ENCODE data around the gene ARHGEF39. TPM values are rescaled to one million over a fixed set of nuclear protein-coding genes. Genes with fewer than 3 reads are reported as not detected.

Gene ARHGEF39
- total and polyA plus RNA-seq, 4 experiments from 2014 or later: 1.0 to 1.1 TPM; not detected in 2

DNA sequence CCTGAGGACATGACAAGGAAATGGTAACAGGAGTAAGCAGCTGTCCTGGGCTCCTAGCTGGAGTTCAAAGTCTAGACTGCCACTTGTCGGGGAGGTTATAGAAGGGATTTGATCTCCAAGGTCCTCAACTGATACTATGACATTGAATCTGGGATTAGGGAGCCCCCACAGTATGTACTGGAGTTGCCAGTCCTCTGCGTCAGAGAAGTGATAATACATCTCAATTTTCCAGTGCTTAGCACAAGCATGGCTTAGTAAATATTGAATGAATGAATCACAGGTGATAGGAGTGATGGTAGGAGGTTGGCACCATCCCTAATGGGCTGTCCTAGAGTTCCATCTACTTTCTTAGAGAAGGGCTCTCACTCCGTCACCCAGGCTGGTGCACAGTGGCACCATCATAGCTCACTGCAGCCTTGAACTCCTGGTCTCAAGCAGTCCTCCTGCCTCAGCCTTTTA lies 31.0 kb upstream of the ARHGEF39 start:
- POLR2A ChIA-PET (ENCODE audit: partially characterized antibody): interaction anchor here (0.9 to 12.0 kb wide), 12 partner anchors 8 to 209 kb away, joined by 3 to 160 read pairs (median 6); partner anchors contain the start of genes ARHGEF39, CCDC107, CD72 and CREB3
- Histone ChIP-seq H3K27me3 (ENCODE audit: insufficient read depth, low read length) (no peaks in the 10 kb centered on the region), H3K4me1 (ENCODE audit: insufficient read depth, low read length) (peaks cover 15% of the 10 kb centered on the region), H3K36me3 (ENCODE audit: insufficient read depth, low read length) (peaks cover 42% of the 10 kb centered on the region), H3K4me3 (ENCODE audit: low read length in 2 of 2) (no peak overlapping the region), H3K9me3 (ENCODE audit: control insufficient read depth in 1 of 2, low read length in 2 of 2) (no peaks in the 10 kb centered on the region), H3K27ac (ENCODE audit: low read depth, low read length) (no peak overlapping the region)
- CTCF ChIA-PET (ENCODE audit: partially characterized antibody): interaction anchor here (0.6 to 16.3 kb wide), 38 partner anchors 8 to 323 kb away, joined by 3 to 339 read pairs (median 13); partner anchors contain the start of genes ARHGEF39, CA9, CCDC107 and CREB3
- Mint-ChIP-seq H3K36me3 (peaks cover 0 to 19% of the 10 kb centered on the region in 2 donors), H3K27ac (peak overlapping the region in 3 of 7 donors; percentile 35 to 89 (median 83)), H3K4me3 (no peak overlapping the region), H3K27me3 (no peaks in the 10 kb centered on the region), H3K4me1 (peaks cover 7 to 22% (median 16%) of the 10 kb centered on the region in 4 donors), H3K9me3 (no peaks in the 10 kb centered on the region)
- DNase-seq: no peak
- intact Hi-C loops (cut with micrococcal nuclease): loop anchor here (1.0 to 2.0 kb wide), 5 partner anchors 33 to 92 kb away; partner anchors contain the start of genes CCDC107 and RMRP

GRCh38 chr9:35691757-35692301 lies 26.8 kb upstream of the ARHGEF39 start:
- H3K27me3 Mint-ChIP-seq: no peaks in the 10 kb centered on the region
- H3K27ac Mint-ChIP-seq: peak overlapping the region; percentile 55 to 92 (median 81)
- DNase-seq: no peak
- H3K4me1 Mint-ChIP-seq: peaks cover 11 to 40% (median 22%) of the 10 kb centered on the region in 4 donors
- POLR2A ChIA-PET (ENCODE audit: partially characterized antibody): interaction anchor here (0.5 to 12.0 kb wide), 10 partner anchors 8 to 86 kb away, joined by 3 to 160 read pairs (median 5); partner anchors contain the start of genes ARHGEF39, CCDC107, CREB3 and RMRP
- peaks cover 0 to 5% of the 10 kb centered on the region in 2 donors for H3K36me3 Mint-ChIP-seq
- Histone ChIP-seq H3K9me3 (ENCODE audit: control insufficient read depth in 1 of 2, low read length in 2 of 2) (no peaks in the 10 kb centered on the region), H3K27ac (ENCODE audit: low read depth, low read length) (no peak overlapping the region), H3K4me3 (ENCODE audit: low read length in 2 of 2) (no peak overlapping the region), H3K4me1 (ENCODE audit: insufficient read depth, low read length) (peaks cover 15% of the 10 kb centered on the region), H3K36me3 (ENCODE audit: insufficient read depth, low read length) (peaks cover under 1% of the 10 kb centered on the region), H3K27me3 (ENCODE audit: insufficient read depth, low read length) (no peaks in the 10 kb centered on the region)
- H3K4me3 Mint-ChIP-seq: peak overlapping the region; percentile 82 to 90 (median 88)
- CTCF ChIA-PET (ENCODE audit: partially characterized antibody): interaction anchor here (0.6 to 16.3 kb wide), 9 partner anchors 9 to 190 kb away, joined by 3 to 339 read pairs (median 4); partner anchors contain the start of genes ARHGEF39, CCDC107, CREB3 and RMRP
- intact Hi-C loops (cut with micrococcal nuclease): no loop called here
- no peaks in the 10 kb centered on the region for H3K9me3 Mint-ChIP-seq

DNA sequence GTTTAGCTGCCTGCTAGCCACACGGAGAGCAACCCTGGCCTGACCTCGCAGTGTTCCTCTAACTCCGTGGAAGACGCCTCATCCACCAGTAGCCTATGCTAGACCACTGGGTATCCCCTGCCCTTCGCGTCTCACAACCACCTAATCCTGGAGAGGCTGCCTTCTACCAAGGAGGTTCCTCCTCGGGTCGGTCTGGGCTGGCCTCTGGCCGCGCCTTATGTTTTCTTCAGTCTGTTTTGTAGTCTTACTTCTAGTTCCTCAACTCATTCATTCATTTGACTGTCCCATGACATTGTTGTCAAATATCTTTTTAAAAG lies 26.3 kb upstream of the ARHGEF39 start:
- peak overlapping the region in 1 of 2 donors; percentile 58 for H3K4me3 ChIP-seq (ENCODE audit: low read length in 2 of 2)
- peaks cover 0 to under 1% of the 10 kb centered on the region in 2 donors for H3K36me3 Mint-ChIP-seq
- no peak for DNase-seq
- peaks cover 9% of the 10 kb centered on the region for H3K4me1 ChIP-seq (ENCODE audit: insufficient read depth, low read length)
- no peaks in the 10 kb centered on the region for H3K36me3 ChIP-seq (ENCODE audit: insufficient read depth, low read length)
- no peaks in the 10 kb centered on the region for H3K27me3 Mint-ChIP-seq
- CTCF ChIA-PET (ENCODE audit: partially characterized antibody): interaction anchor here (0.6 to 16.3 kb wide), 5 partner anchors 16 to 191 kb away, joined by 3 to 339 read pairs (median 6); partner anchors contain the start of genes ARHGEF39, CCDC107, RMRP and SIT1
- no peaks in the 10 kb centered on the region for H3K27me3 ChIP-seq (ENCODE audit: insufficient read depth, low read length)
- intact Hi-C loops (cut with micrococcal nuclease): no loop called here
- no peaks in the 10 kb centered on the region for H3K9me3 Mint-ChIP-seq
- peak overlapping the region; percentile 59 for H3K27ac ChIP-seq (ENCODE audit: low read depth, low read length)
- POLR2A ChIA-PET (ENCODE audit: partially characterized antibody): interaction anchor here (0.5 to 12.0 kb wide), 10 partner anchors 7 to 86 kb away, joined by 3 to 160 read pairs (median 5); partner anchors contain the start of genes ARHGEF39, CCDC107, CREB3 and RMRP
- H3K4me3 Mint-ChIP-seq: peak overlapping the region; percentile 82 to 90 (median 88)
- H3K9me3 ChIP-seq (ENCODE audit: control insufficient read depth in 1 of 2, low read length in 2 of 2): no peaks in the 10 kb centered on the region
- peak overlapping the region; percentile 70 to 92 (median 81) for H3K27ac Mint-ChIP-seq
- H3K4me1 Mint-ChIP-seq: peaks cover 6 to 35% (median 17%) of the 10 kb centered on the region in 4 donors

DNA sequence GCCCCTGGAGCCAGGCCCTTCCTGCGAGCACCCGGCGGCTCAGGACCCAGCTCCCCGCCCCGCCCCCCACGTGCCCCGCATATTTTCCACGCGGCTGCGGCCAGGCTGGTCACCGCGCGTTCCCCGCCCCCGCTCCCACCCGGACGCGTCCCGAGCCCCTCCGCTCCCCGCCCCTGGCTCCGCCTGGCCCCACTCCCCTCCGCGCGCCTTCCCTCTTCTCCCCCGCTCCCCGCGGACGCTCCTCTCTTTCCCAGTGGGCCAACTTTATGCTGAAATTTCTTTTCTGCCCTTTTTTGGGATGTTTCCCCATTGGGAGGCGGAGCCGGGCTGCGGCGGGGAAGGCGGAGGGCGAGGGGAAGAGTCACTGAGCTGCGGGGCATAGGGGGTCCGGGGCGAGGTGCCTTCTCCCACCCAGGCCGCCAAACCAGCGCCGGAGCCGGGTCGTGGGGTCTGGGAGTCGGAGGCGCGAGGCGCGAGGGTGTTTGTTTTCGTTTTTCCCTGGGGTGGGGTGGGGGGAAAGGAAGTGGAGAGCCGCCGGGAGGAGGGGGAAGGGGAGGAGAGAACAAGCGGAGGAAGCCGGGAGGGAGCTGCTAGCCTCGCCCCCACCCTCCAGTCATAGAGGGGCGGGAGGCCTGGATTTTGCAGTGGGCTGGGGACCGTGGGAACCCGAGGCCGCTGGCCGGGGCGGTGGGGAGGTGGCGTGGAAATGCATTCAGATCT lies 25.8 kb upstream of the ARHGEF39 start:
- no peaks in the 10 kb centered on the region for H3K36me3 Mint-ChIP-seq
- CTCF ChIA-PET (ENCODE audit: partially characterized antibody): interaction anchor here (0.8 to 16.3 kb wide), 5 partner anchors 16 to 43 kb away, joined by 3 to 339 read pairs (median 6); partner anchors contain the start of genes ARHGEF39, CCDC107, RMRP and SIT1
- H3K27me3 ChIP-seq (ENCODE audit: insufficient read depth, low read length): no peaks in the 10 kb centered on the region
- peak in 3 of 5 donors; percentile 28 to 59 (median 32) for DNase-seq
- H3K27me3 Mint-ChIP-seq: no peaks in the 10 kb centered on the region
- H3K9me3 ChIP-seq (ENCODE audit: control insufficient read depth in 1 of 2, low read length in 2 of 2): no peaks in the 10 kb centered on the region
- peaks cover 6% of the 10 kb centered on the region for H3K4me1 ChIP-seq (ENCODE audit: insufficient read depth, low read length)
- H3K36me3 ChIP-seq (ENCODE audit: insufficient read depth, low read length): no peaks in the 10 kb centered on the region
- H3K9me3 Mint-ChIP-seq: no peaks in the 10 kb centered on the region
- POLR2A ChIA-PET (ENCODE audit: partially characterized antibody): interaction anchor here (0.5 to 12.0 kb wide), 9 partner anchors 11 to 85 kb away, joined by 3 to 160 read pairs (median 6); partner anchors contain the start of genes ARHGEF39, CCDC107, CREB3 and RMRP
- H3K27ac ChIP-seq (ENCODE audit: low read depth, low read length): peak overlapping the region; percentile 59
- peak overlapping the region in 1 of 2 donors; percentile 58 for H3K4me3 ChIP-seq (ENCODE audit: low read length in 2 of 2)
- H3K27ac Mint-ChIP-seq: peak overlapping the region; percentile 70 to 92 (median 81)
- intact Hi-C loops (cut with micrococcal nuclease): no loop called here
- H3K4me3 Mint-ChIP-seq: peak overlapping the region; percentile 82 to 90 (median 88)
- peaks cover 6 to 33% (median 16%) of the 10 kb centered on the region in 4 donors for H3K4me1 Mint-ChIP-seq

GRCh38 chr9:35690294-35690613 lies 25.3 kb upstream of the ARHGEF39 start:
- Histone ChIP-seq H3K4me3 (ENCODE audit: low read length in 2 of 2) (peak overlapping the region in 1 of 2 donors; percentile 58), H3K36me3 (ENCODE audit: insufficient read depth, low read length) (no peaks in the 10 kb centered on the region), H3K27me3 (ENCODE audit: insufficient read depth, low read length) (no peaks in the 10 kb centered on the region), H3K4me1 (ENCODE audit: insufficient read depth, low read length) (peaks cover 6% of the 10 kb centered on the region), H3K27ac (ENCODE audit: low read depth, low read length) (peak overlapping the region; percentile 59), H3K9me3 (ENCODE audit: control insufficient read depth in 1 of 2, low read length in 2 of 2) (no peaks in the 10 kb centered on the region)
- Mint-ChIP-seq H3K27ac (peak overlapping the region in 4 of 7 donors; percentile 48 to 74 (median 58)), H3K36me3 (no peaks in the 10 kb centered on the region), H3K4me1 (peaks cover 6 to 33% (median 16%) of the 10 kb centered on the region in 4 donors), H3K27me3 (no peaks in the 10 kb centered on the region), H3K4me3 (peak overlapping the region; percentile 72 to 89 (median 81)), H3K9me3 (no peaks in the 10 kb centered on the region)
- intact Hi-C loops (cut with micrococcal nuclease): no loop called here
- no peak for DNase-seq
- CTCF ChIA-PET (ENCODE audit: partially characterized antibody): interaction anchor here (0.7 to 16.3 kb wide), 6 partner anchors 17 to 42 kb away, joined by 3 to 339 read pairs (median 6); partner anchors contain the start of genes ARHGEF39, CCDC107, RMRP and SIT1
- POLR2A ChIA-PET (ENCODE audit: partially characterized antibody): interaction anchor here (2.0 to 12.0 kb wide), 5 partner anchors 29 to 85 kb away, joined by 6 to 160 read pairs (median 14); partner anchors contain the start of genes ARHGEF39, CCDC107, CREB3 and RMRP

DNA sequence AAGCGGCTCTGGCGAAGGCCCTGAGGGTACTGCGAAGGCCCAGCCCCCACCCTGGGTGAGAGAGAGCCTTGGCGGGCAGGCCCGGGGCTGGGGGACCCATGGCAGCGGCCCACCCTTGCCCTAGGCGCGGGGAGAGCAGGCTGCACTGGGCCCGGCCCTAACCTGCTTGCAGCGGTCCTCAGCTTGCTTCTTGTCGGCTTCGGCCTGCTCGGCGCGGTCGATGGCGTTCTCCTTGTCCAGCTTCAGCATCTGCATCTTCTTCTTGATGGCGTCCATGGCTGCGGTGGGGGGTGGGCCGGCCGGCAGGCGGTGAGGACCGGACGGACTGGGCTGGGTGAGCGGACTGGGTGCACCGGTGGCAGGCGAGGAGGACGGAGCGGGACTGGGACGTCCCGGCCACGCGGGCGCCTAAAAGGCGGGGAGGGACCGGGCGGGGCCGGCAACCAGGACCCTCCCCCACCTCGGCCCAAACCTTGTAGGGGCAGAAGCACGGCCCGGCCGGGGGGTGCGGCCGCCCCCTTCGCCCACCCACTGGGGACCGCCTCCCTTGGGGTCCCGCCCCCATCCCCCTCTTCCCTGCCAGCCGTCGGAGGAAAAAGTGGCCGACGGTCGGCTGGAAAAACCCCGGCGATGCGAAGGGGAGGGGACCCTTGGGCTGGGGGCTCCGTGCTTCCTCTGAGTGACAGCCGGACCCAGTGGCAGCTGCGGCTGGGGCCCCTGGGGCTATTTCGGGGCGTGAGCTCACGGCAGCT lies 24.7 kb upstream of the ARHGEF39 start, which contains the start of gene TPM2:
Gene TPM2 (minus strand): TSS at position 384 of the 752 bp plus-strand sequence. CDS start 108 bp downstream, at position 276.
- Mint-ChIP-seq H3K27ac (peak within 1 kb of the TSS; percentile 65 to 92 (median 77)), H3K27me3 (no peaks in the 10 kb centered on the region), H3K4me3 (peak within 1 kb of the TSS; percentile 82 to 90 (median 88)), H3K4me1 (peaks cover 6 to 33% (median 16%) of the 10 kb centered on the region in 4 donors), H3K9me3 (no peaks in the 10 kb centered on the region), H3K36me3 (no peaks in the 10 kb centered on the region)
- Histone ChIP-seq H3K27me3 (ENCODE audit: insufficient read depth, low read length) (no peaks in the 10 kb centered on the region), H3K4me3 (ENCODE audit: low read length in 2 of 2) (peak within 1 kb of the TSS in 1 of 2 donors; percentile 58), H3K36me3 (ENCODE audit: insufficient read depth, low read length) (no peaks in the 10 kb centered on the region), H3K9me3 (ENCODE audit: control insufficient read depth in 1 of 2, low read length in 2 of 2) (no peaks in the 10 kb centered on the region), H3K4me1 (ENCODE audit: insufficient read depth, low read length) (peaks cover 6% of the 10 kb centered on the region), H3K27ac (ENCODE audit: low read depth, low read length) (peak within 1 kb of the TSS; percentile 59)
- DNase-seq: no peak
- POLR2A ChIA-PET (ENCODE audit: partially characterized antibody): interaction anchor here (0.6 to 12.0 kb wide), 6 partner anchors 29 to 1346 kb away, joined by 3 to 160 read pairs (median 10); partner anchors contain the start of genes ARHGEF39, CCDC107, CREB3 and RMRP
- intact Hi-C loops (cut with micrococcal nuclease): no loop called here
- CTCF ChIA-PET (ENCODE audit: partially characterized antibody): interaction anchor here (0.7 to 16.3 kb wide), 5 partner anchors 17 to 42 kb away, joined by 3 to 339 read pairs (median 6); partner anchors contain the start of genes ARHGEF39, CCDC107, RMRP and SIT1

Data from CD4-positive, alpha-beta memory T cell (primary cell).